Left renal cortex interstitium (tissue), 4 donors: ENCODE measurements around the gene TMSB15B. TPM values are rescaled to one million over a fixed set of nuclear protein-coding genes. Genes with fewer than 3 reads are reported as not detected.
"Not testable (repeated sequence)": the region's sequence is repeated elsewhere in the genome, so short reads cannot be mapped to it uniquely, and the experiment has no call there.

Experiments used
- DNase-seq, 4 donors: peaks; one replicate each; pipeline ENCODE4 v3.0.0-alpha.2; 2013; ENCODE audit warnings: low read depth in 4 of 4, low spot score in 2 of 4, missing footprints in 1 of 4
- polyA plus RNA-seq, 4 donors: library from polyadenylated mRNA; unstranded; fragments of 120-200 nt; gene quantifications; one replicate each; pipeline ENCODE4 v1.2.1, GENCODE V29; 2013; ENCODE audit not compliant: insufficient read length in 4 of 4

The TMSB15B gene
- polyA plus RNA-seq, 4 donors: 20.1 to 27.1 (median 25.4) TPM

DNA sequence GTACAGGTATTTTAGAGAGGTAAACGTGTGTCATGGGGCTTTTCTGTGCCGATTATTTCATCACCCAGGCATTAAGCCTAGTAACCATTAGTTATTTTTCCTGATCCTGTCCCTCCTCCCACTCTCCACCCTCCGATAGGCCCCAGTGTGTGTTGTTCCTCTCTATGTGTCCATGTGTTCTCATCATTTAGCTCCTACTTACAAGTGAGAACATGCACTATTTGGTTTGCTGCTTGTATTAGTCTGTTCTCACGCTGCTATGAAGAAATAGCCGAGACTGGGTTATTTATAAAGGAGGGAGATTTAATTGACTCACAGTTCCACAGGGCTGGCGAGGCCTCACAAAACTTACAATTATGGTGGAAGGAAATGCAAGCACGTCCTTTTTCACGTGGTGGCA lies 53.1 kb downstream of the TMSB15B start:
- not testable (repeated sequence) for DNase-seq

Other genes with a start within 250 kb of the TMSB15B start
- gene PLP1, start 185.8 kb upstream of the TMSB15B start, polyA plus RNA-seq: 10 to 100 TPM in 1 of 4 donors, 1 to 10 TPM in 3; 5.0 to 11.8 (median 7.4) TPM
- gene RAB9B, start 130.4 kb upstream of the TMSB15B start, polyA plus RNA-seq: 1 to 10 TPM; 2.4 to 2.9 (median 2.6) TPM
- gene H2BW1, start 51.1 kb downstream of the TMSB15B start, polyA plus RNA-seq: under 1 TPM in 1 of 4 donors, not detected in 3; 0.11 TPM
- 1 to 10 TPM in 2 of 4 donors, under 1 TPM in 2; 0.58 to 1.9 (median 1.0) TPM for gene H2BW2, start 77.3 kb downstream of the TMSB15B start, polyA plus RNA-seq
- 10 to 100 TPM in 2 of 4 donors, 1 to 10 TPM in 2; 7.9 to 17.6 (median 13.0) TPM for gene TMSB15C, start 113.6 kb downstream of the TMSB15B start, polyA plus RNA-seq
- gene ZCCHC18, start 149.9 kb downstream of the TMSB15B start, polyA plus RNA-seq: 1 to 10 TPM; 4.1 to 6.4 (median 6.1) TPM
- gene SLC25A53, start 194.4 kb downstream of the TMSB15B start, polyA plus RNA-seq: 10 to 100 TPM in 2 of 4 donors, 1 to 10 TPM in 2; 6.1 to 16.3 (median 11.8) TPM
- gene FAM199X, start 203.8 kb downstream of the TMSB15B start, polyA plus RNA-seq: 10 to 100 TPM; 33.9 to 48.4 (median 38.0) TPM